Stimulated activated CD8-positive, alpha-beta memory T cell treated with anti-CD3 and anti-CD28 coated beads, Interleukin-7, amount 100 ng/mL, for 24 hours (primary cell): ENCODE measurements around the gene PRRC2C.

Experiments used
- DNase-seq: peaks from one replicate; pipeline ENCODE4 v3.0.0-alpha.2; 2020; ENCODE audit warnings: low read depth

The PRRC2C gene

DNA sequence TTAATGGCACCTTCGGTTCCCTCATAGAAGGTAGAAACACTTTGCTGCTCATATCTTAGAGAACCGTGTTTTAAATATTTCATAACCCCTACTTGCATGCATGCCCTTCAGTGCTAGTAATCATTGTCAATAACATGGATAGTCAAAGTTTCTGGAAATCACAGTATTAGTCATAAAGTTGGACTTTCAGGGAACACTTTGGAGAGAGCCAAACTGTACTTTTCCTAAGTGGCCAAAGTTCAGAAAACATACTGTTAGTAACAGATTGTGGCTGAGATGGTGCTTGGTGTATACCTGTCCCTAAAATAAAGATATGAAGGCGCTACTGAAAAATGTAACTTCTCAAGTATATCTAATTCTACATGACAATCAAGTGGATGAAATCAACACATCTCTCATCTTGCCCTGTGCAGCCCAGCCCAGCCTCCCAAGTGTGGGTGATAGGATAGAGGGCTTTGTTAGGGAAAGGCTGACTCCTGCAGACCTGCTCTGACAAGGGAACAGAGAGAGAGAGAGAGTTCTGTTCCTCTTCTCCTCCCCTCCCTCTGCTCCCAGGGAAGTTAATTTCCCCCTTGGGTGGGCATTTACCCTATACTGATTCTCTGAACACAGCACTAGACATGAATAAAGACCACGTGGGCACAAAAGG is 152.7 kb downstream of the PRRC2C start:
- no peak for DNase-seq

DNA sequence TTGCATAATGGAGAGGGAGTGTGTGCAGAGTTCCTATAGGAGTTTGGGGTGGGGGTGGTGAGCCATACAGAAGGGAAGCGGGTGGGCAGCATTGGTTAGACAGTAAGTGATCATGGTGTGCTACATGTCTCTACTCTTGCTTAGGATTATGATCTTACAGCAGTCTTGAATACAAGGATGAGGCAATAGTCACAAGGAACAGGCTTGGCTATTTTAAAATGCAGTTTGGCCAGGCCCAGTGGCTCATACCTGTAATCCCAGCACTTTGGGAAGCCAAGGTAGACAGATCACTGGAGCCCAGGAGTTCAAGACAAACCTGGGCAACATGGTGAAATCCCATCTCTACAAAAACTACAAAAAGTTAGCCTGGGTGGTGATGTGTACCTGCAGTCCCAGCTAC is 154.9 kb downstream of the PRRC2C start:
- DNase-seq: no peak

GRCh38 chr1:171641076-171641864 is 155.9 kb downstream of the PRRC2C start:
- DNase-seq: no peak

GRCh38 chr1:171642197-171642596 is 156.9 kb downstream of the PRRC2C start:
- DNase-seq: no peak
